Erythroblast (primary cell): Measurements from ENCODE around the gene PRR32.
"Not testable (repeated sequence)": the region's sequence is repeated elsewhere in the genome, so short reads cannot be mapped to it uniquely, and the experiment has no call there.

Experiments used
- DNase-seq, 2 experiments: peaks; one replicate each; lab custom pipeline; 2025; lab: John Stamatoyannopoulos, UW
- GATA1 ChIP-seq: IDR thresholded peaks from 2 replicates; pipeline ENCODE4 v1.6.1; 2011; ENCODE audit warnings: low read depth, mild to moderate bottlenecking, control low read depth, low read length, moderate library complexity
- POLR2A ChIP-seq: IDR thresholded peaks from 2 replicates; pipeline ENCODE4 v1.6.1; 2011; ENCODE audit warnings: mild to moderate bottlenecking, low read length

PRR32 gene, protein sequence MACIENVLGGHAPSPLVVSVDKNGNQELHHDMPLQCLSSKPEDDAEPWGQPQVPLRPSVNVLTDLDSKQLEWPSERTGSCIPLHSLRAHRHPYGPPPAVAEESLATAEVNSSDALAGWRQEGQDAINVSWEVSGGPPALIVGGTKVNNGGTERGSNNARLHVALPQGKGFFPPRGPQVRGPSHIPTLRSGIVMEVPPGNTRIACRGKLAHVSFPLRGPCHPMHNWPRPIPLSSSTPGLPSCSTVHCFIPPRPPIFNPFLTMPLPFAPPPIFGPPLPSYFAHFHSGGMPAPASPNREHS

GRCh38 chrX:126819429-126819828, at the start of gene PRR32:
Gene PRR32, plus strand, starts transcription at chrX:126819729. Its CDS starts 115 bp downstream, at chrX:126819844.
- TF ChIP-seq GATA1 (no peak), POLR2A (no peak)
- DNase-seq, result no peak

GRCh38 chrX:126770179-126770578, 49.4 kb upstream of the PRR32 start:
- peak; percentile 0 to 9 for DNase-seq
- no peak for TF ChIP-seq POLR2A
- TF ChIP-seq GATA1, result no peak

- TF ChIP-seq POLR2A (no peak), GATA1 (no peak)
- no peak for DNase-seq
Measured at GRCh38 chrX:126785539-126785938, 34.0 kb upstream of the PRR32 start.

DNA sequence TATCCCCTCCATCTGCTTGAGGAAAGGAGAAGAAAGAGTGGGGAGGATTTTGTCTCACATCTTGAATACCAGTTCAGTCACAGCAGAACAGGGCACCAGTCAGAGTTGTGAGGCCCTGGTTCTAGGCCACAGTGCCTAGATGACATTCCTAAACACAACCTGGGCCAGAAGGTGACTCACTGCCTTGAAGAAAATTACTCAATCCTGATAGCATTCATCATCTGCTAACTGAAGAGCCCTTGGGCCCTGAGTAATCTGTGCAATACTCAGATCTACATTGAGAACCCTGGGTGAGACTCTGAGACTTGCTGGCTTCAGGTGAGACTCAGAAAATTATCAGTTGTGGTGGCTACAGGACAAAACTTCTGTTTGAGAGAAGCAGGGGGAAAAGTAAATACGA, 20.5 kb upstream of the PRR32 start:
- TF ChIP-seq GATA1 (no peak), POLR2A (no peak)
- no peak for DNase-seq

- not testable (repeated sequence) for DNase-seq
Measured at GRCh38 chrX:126806784-126807183, 12.7 kb upstream of the PRR32 start.

DNA sequence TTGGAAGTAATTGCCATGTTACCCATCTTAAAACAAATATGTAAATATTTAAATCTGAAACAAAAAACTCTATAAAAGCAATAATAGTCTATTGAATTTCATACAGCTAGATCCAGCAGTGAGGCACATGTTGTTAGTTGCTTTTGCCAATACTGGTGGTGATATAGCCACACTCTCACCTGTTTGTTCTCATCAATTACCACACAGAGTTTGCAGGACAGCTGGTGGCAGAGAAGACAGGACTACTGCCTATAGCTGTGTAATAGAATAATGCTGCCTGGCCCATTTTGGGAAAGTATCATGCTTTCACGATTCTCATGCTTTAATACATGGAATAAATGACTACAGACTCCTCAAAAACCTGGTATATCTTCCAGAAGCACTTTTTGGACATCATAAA, 3.7 kb upstream of the PRR32 start:
- DNase-seq, result no peak
- TF ChIP-seq POLR2A, result no peak

GRCh38 chrX:126820700-126821420, 1.3 kb downstream of the PRR32 start:
- no peak for DNase-seq
- TF ChIP-seq GATA1 (no peak), POLR2A (no peak)

DNA sequence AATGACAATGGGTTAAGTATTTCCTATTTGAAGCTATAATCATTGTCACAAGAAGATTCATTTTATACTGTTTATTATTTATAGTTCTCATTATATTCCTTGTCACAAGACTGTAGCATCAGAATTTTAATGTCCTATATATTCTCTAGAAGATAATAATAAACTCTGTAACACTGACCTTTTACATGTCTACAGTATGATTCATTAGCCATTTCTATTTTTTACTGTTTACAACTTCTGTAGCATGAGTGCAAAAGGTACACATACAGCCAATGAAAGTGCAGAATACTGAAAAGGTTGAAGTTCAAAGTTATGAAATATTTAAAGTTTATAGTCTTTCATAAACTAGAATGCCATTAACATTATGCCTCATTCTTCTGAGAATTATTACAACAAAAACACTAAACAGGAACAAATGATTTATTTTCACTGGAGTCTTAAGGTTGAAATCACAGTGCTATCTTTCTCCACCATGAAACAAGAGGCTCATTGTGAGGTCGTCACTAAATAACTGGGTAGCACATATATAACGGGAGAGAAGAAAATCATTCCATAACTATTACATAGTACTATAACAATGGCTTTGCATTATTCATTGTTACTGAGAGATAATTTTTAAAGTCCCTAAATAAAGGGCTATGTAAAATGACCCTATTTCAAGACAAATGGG, 4.9 kb downstream of the PRR32 start:
- no peak for DNase-seq
- TF ChIP-seq GATA1 (no peak), POLR2A (no peak)

DNA sequence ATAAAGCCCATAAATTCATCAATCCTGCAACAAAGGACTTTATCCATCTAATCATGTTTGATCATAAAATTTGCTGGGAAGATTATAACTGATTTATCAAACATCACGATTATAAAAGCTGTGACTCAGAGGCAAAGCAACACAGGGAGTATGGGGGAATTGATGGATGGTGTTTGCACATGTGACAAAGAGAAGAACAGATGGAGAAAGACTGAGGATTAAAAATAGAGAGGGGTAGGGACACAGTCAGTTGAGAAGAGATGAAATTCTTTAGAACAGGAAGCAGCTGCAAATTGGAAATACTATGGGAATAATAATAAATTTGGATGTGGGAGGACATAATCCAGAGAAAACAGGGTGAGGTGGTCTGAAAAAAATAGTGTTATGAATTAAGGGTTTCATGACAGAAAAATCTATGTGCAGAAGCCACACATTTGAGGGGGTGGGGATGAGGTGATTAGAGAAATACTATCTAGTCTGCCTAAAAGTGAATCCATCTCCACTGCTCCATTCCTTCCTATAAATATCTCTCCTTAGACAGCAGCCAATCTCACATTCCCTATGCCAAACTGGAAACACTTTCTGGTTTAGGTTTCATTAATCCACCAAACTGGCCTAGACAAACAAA, 6.2 kb downstream of the PRR32 start:
- no peak for DNase-seq
- TF ChIP-seq POLR2A, result no peak
- no peak for TF ChIP-seq GATA1

GRCh38 chrX:126836186-126836585, 16.7 kb downstream of the PRR32 start:
- no peak for DNase-seq
- no peak for TF ChIP-seq GATA1
- TF ChIP-seq POLR2A, result no peak

GRCh38 chrX:126847143-126847542, 27.6 kb downstream of the PRR32 start:
- TF ChIP-seq POLR2A (no peak), GATA1 (no peak)
- no peak for DNase-seq

DNA sequence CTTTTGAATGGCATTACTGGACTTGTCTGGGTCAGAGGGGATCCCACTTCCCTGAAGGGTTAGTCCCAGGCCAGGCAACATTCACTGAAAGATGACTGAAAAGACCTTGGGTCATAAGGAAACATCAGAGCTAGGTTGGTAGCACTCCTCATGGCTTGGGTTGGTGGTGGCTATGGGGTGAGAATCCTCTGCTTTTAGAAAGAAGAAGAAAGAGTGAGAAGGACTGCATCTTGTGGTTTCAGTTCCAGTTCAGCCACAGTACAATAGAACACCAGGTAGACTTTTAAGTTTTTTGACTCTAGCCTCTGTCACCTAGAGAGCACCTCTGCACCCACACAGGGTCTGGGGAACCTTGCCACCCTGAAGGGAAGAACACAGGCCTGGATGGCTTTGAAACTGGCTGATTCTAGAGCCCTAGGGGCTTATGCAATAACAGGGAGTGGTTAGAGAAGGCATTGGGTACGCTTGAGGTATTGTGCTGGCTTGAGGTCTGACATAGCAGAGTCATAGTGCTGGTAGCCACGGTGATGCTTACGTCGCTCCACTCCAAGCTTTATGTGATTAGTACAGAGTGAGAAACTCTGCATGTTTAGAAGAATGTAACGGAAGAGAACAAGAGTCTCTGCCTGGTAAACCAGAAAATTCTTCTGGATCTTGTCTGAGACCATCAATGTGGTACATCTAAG, 36.5 kb downstream of the PRR32 start:
- no peak for DNase-seq
- no peak for TF ChIP-seq GATA1
- TF ChIP-seq POLR2A, result no peak
